ENCODE data around the gene DAW1.

The DAW1 gene

GRCh38 chr2:227861011-227861410 lies 10.4 kb upstream of the DAW1 start:
- DNase-seq (ENCODE audit: low read depth in 1 of 2, low spot score in 1 of 2): no peak

- DNase-seq (ENCODE audit: low read depth in 1 of 2, low spot score in 1 of 2): no peak
Measured at GRCh38 chr2:227862227-227862740, 9.1 kb upstream of the DAW1 start.

- no peak for DNase-seq (ENCODE audit: low read depth in 1 of 2, low spot score in 1 of 2)
Measured at GRCh38 chr2:227862741-227863588, 8.5 kb upstream of the DAW1 start.

GRCh38 chr2:227864161-227864756 lies 7.2 kb upstream of the DAW1 start:
- no peak for DNase-seq (ENCODE audit: low read depth in 1 of 2, low spot score in 1 of 2)

GRCh38 chr2:227865291-227865690 lies 6.1 kb upstream of the DAW1 start:
- DNase-seq (ENCODE audit: low read depth in 1 of 2, low spot score in 1 of 2): no peak

- no peak for DNase-seq (ENCODE audit: low read depth in 1 of 2, low spot score in 1 of 2)
Measured at GRCh38 chr2:227867386-227867785, 4.0 kb upstream of the DAW1 start.

- DNase-seq (ENCODE audit: low read depth in 1 of 2, low spot score in 1 of 2): no peak
Measured at GRCh38 chr2:227870710-227871374, 589 bp upstream of the DAW1 start.

- no peak for DNase-seq (ENCODE audit: low read depth in 1 of 2, low spot score in 1 of 2)
Measured at GRCh38 chr2:227872676-227873075, 1.2 kb downstream of the DAW1 start.

GRCh38 chr2:227876300-227876801 lies 4.9 kb downstream of the DAW1 start:
- DNase-seq (ENCODE audit: low read depth in 1 of 2, low spot score in 1 of 2): no peak

- no peak for DNase-seq (ENCODE audit: low read depth in 1 of 2, low spot score in 1 of 2)
Measured at GRCh38 chr2:227877421-227878310, 6.2 kb downstream of the DAW1 start.

GRCh38 chr2:227880460-227880859 lies 9.0 kb downstream of the DAW1 start:
- DNase-seq (ENCODE audit: low read depth in 1 of 2, low spot score in 1 of 2): no peak

GRCh38 chr2:227881866-227882517 lies 10.6 kb downstream of the DAW1 start:
- no peak for DNase-seq (ENCODE audit: low read depth in 1 of 2, low spot score in 1 of 2)

GRCh38 chr2:227884511-227884947 lies 13.1 kb downstream of the DAW1 start:
- DNase-seq (ENCODE audit: low read depth in 1 of 2, low spot score in 1 of 2): peak in 1 of 2 donors; percentile 35

- no peak for DNase-seq (ENCODE audit: low read depth in 1 of 2, low spot score in 1 of 2)
Measured at GRCh38 chr2:227886149-227886548, 14.7 kb downstream of the DAW1 start.

- no peak for DNase-seq (ENCODE audit: low read depth in 1 of 2, low spot score in 1 of 2)
Measured at GRCh38 chr2:227888289-227888688, 16.9 kb downstream of the DAW1 start.

GRCh38 chr2:227889336-227889735 lies 17.9 kb downstream of the DAW1 start:
- no peak for DNase-seq (ENCODE audit: low read depth in 1 of 2, low spot score in 1 of 2)

GRCh38 chr2:227890495-227891079 lies 19.2 kb downstream of the DAW1 start:
- DNase-seq (ENCODE audit: low read depth in 1 of 2, low spot score in 1 of 2): no peak

- DNase-seq (ENCODE audit: low read depth in 1 of 2, low spot score in 1 of 2): no peak
Measured at GRCh38 chr2:227891673-227892072, 20.2 kb downstream of the DAW1 start.

GRCh38 chr2:227903381-227903780 lies 31.9 kb downstream of the DAW1 start:
- no peak for DNase-seq (ENCODE audit: low read depth in 1 of 2, low spot score in 1 of 2)

- DNase-seq (ENCODE audit: low read depth in 1 of 2, low spot score in 1 of 2): no peak
Measured at GRCh38 chr2:227906991-227907390, 35.6 kb downstream of the DAW1 start.
